Thyroid gland (tissue), 4 donors: Measurements from ENCODE around the gene PTBP2.

Experiments used
- POLR2A ChIP-seq, 2 donors: fragments of 450-650 bp; IDR thresholded peaks; one replicate each; pipeline ENCODE4 v1.6.1; 2017; ENCODE audit warnings: antibody characterized with exemption in 2 of 2, mild to moderate bottlenecking in 2 of 2, moderate library complexity in 1 of 2
- TF ChIP-seq, protein P1 (sequence below), 6 experiments: fragments of 200-600 bp in 3 of 6; fragments of 450-650 bp in 3 of 6; sonication (generic) in 3 of 6; IDR thresholded peaks; one replicate each; pipeline ENCODE4 v1.5.1; 2016 to 2019; ENCODE audit warnings: antibody characterized with exemption in 6 of 6, mild to moderate bottlenecking in 2 of 6, inconsistent platforms in 1 of 6, moderate library complexity in 1 of 6

DNA sequence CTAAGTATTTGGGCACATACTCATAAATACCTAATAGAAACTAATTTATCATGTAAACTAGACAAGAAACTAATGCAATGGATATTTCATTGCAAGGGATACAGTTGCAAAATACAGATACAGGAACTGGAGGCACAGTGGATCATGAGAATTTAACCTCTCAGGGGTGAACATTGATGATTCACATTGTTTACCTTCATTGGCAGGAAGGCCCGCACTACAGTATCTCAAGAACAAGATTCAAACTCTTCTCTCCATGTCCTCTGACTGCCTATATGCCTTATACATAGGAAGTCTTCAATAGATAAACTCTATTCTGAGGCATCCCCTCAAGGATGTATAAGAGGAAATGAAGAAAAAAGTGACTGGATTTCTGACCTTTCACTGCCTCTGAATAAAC lies 18.4 kb upstream of the PTBP2 start:
- TF ChIP-seq, protein P1, sequence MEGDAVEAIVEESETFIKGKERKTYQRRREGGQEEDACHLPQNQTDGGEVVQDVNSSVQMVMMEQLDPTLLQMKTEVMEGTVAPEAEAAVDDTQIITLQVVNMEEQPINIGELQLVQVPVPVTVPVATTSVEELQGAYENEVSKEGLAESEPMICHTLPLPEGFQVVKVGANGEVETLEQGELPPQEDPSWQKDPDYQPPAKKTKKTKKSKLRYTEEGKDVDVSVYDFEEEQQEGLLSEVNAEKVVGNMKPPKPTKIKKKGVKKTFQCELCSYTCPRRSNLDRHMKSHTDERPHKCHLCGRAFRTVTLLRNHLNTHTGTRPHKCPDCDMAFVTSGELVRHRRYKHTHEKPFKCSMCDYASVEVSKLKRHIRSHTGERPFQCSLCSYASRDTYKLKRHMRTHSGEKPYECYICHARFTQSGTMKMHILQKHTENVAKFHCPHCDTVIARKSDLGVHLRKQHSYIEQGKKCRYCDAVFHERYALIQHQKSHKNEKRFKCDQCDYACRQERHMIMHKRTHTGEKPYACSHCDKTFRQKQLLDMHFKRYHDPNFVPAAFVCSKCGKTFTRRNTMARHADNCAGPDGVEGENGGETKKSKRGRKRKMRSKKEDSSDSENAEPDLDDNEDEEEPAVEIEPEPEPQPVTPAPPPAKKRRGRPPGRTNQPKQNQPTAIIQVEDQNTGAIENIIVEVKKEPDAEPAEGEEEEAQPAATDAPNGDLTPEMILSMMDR (IDR thresholded peaks at IDR 0.05) = no peak
- TF ChIP-seq POLR2A (IDR thresholded peaks at IDR 0.05) = no peak
